Suppressor macrophage (primary cell): ENCODE results near the gene TMEM267.
"Not testable (repeated sequence)": the region's sequence is repeated elsewhere in the genome, so short reads cannot be mapped to it uniquely, and the experiment has no call there.

Experiments used
- DNase-seq, 4 experiments: peaks; one replicate each; pipeline ENCODE4 v3.0.0-alpha.2; 2020 to 2022

Gene TMEM267

DNA sequence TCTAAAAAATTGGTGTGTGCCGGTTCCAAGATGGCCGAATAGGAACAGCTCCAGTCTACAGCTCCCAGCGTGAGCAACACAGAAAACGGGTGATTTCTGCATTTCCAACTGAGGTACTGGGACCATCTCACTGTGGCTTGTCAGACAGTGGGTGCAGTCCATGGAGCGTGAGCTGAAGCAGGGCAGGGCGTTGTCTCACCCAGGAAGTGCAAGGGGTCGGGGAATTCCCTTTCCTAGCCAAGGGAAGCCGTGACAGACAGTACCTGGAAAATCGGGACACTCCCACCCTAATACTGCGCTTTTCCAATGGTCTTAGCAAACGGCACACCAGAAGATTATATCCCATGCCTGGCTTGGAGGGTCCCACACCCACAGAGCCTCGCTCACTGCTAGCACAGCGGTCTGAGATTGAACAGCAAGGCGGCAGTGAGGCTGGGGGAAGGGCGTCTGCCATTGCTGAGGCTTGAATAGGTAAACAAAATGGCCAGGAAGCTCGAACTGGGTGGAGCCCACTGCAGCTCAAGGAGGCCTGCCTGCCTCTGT lies 81.1 kb downstream of the TMEM267 start:
- not testable (repeated sequence) for DNase-seq

DNA sequence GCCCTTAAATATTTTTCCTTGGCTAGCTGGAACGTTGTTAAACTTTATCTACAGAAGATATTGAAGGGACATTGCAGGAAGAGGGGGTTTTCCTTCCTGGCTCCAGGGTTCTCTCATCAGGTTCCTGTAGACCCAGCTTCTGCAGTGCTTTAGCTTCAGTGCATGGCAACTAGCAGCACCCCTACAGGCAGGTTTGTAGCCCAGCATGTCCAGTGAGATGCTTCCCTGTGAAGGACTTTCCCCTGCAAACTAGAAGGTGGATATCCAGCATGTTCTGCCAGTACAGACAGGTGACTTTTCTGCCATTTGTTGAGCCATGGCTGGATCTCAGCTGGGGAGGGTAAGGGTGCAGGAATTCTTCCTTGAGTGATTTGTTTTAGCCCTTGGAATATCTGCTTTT lies 81.8 kb downstream of the TMEM267 start:
- DNase-seq = peak in 2 of 4 experiments; percentile 6 to 7

DNA sequence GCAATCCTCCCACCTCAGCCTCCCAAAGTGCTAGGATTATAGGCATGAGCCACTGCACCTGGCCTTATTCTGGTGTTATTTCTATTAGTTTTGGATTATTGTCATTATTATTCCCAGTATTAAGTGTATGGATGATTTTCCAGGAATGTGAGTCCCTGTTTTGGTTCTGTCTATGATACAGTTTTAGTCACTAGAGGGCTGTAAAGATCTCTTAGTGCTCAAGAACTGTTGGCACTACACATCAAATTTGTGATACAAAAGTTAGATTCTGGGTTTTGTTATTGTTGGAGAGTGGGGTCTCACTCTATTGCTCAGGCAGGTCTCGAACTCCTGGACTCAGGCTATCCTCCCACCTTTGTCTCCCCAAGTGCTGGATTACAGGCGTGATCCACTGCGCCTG lies 83.6 kb downstream of the TMEM267 start:
- DNase-seq = no peak

GRCh38 chr5:43396762-43397304 lies 86.8 kb downstream of the TMEM267 start:
- DNase-seq = peak; percentile 28 to 65 (median 38)
